GM21515 (cell line): Measurements from ENCODE around the gene HECW1.
"Not testable (repeated sequence)": the region's sequence is repeated elsewhere in the genome, so short reads cannot be mapped to it uniquely, and the experiment has no call there.

Source experiments
- ATAC-seq: cut with Tn5 transposase; IDR thresholded peaks from one replicate; pipeline ENCODE4 v1.9.1; 2021; ENCODE audit not compliant: unreplicated experiment

The HECW1 gene

DNA sequence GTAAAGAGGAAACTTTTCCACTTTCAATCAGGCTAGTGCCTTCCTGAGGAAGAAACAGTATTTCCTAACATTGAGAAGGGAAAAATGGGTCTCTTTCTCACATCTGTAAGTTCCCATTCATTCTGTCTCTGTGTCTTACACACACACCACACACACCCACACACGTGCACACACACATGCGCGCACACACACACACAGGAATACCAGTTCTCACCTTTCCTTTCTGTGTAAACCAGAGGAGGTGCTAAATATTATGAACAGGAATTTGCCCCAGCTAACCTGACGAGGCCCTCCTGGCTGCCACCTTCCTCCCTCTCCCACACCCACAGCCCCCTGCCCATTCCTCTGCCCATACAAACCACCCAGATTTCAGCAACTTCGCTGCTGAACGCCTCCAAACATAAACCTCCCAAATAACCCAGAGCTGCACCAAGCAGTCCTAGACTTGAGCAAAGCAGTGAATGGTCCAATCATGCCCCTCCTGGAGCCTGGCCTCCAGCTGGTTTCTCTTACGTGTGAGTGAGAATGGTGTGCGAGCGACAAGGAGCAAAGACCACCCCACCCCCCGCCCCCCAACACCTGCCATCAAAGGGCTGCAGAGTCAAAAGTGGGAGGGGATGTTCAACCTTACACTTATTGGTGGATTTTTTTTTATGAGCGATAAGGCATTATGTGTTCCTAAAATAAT is 190.5 kb downstream of the HECW1 start:
- ATAC-seq = no peak

- no peak for ATAC-seq
Observed at GRCh38 chr7:43303740-43304241, 191.3 kb downstream of the HECW1 start.

DNA sequence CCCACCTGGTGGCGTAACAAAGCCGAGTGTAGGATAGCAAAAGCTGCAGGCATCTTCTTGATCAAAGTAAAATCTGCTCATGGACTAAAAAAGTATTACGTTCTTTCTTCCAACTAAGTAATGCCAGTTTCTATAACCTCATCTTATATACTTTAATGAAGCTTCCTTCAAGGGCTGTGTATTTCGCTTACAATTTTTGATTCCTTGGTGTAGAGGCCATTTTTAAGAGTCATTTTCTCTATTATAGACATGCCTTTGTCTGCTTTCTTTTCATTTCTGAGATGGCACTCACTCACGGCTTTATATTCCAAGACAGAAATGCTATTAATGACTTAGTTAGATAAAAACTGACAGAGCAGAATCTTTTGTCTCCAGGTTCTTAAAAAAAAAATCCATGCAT is 194.0 kb downstream of the HECW1 start:
- ATAC-seq = no peak

- no peak for ATAC-seq
Observed at GRCh38 chr7:43307522-43307921, 195.1 kb downstream of the HECW1 start.

DNA sequence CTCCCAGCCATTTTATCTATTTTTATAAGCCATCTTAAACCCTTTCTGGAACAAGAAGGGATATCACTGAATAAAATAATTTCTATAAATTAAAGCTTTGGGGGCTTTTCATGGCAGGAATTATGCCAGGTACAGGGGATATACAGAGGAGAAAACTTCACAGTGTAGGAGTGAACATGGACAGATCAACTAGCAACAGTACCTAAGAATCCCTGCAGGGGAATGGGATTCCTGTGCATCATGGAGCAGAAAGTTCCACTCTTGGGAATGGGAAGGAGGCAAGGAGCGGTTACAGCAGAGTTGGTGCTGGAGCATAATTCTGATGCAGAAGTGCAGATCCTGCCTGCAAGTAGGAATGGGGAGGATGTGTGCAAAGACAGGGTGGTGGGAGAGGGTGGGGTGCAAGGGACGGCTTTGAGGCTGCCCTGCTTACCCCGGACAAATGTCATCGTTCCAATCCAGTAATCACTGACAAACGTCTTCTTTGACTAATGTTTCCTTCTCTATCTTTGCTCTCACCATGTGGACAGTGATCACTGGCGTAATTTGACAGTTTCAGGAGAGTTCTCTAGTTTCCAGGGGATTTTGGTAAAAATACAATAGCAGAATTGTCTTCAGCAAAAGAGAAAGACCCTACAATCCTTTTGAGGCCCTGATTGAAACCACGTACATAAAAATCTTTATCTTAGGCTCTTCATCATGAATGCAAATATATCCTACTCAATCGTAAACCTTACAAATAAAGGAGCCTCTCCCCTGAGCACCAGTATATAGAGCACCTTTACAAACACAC is 196.7 kb downstream of the HECW1 start:
- no peak for ATAC-seq

GRCh38 chr7:43309706-43310022 is 197.2 kb downstream of the HECW1 start:
- ATAC-seq = no peak

DNA sequence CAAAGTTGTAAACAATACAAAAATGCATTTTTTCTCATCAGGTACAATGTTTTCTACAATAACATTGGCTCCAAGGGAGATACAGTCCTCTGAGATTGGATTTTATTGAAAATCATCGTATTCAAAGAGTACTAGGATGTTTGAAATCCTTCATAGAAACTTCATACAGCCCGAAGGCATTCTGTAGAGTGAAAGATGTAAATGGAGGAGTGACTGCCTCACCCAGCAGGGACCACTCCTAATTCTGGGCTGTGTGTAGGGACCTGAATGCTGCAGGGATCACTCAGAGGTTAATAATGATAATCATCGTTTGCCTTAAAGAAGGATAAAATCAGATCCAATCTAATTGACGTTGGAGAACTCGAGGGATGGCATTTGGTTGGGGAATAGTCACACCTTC is 198.6 kb downstream of the HECW1 start:
- no peak for ATAC-seq

DNA sequence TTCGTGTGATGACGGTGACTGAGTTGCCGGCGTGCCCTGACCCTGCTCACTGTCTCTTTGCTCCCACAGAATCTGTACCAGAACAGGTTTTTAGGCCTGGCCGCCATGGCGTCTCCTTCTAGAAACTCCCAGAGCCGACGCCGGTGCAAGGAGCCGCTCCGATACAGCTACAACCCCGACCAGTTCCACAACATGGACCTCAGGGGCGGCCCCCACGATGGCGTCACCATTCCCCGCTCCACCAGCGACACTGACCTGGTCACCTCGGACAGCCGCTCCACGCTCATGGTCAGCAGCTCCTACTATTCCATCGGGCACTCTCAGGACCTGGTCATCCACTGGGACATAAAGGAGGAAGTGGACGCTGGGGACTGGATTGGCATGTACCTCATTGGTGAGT is 199.2 kb downstream of the HECW1 start:
- ATAC-seq = no peak

- ATAC-seq = no peak
Observed at GRCh38 chr7:43313628-43314378, 201.4 kb downstream of the HECW1 start.

DNA sequence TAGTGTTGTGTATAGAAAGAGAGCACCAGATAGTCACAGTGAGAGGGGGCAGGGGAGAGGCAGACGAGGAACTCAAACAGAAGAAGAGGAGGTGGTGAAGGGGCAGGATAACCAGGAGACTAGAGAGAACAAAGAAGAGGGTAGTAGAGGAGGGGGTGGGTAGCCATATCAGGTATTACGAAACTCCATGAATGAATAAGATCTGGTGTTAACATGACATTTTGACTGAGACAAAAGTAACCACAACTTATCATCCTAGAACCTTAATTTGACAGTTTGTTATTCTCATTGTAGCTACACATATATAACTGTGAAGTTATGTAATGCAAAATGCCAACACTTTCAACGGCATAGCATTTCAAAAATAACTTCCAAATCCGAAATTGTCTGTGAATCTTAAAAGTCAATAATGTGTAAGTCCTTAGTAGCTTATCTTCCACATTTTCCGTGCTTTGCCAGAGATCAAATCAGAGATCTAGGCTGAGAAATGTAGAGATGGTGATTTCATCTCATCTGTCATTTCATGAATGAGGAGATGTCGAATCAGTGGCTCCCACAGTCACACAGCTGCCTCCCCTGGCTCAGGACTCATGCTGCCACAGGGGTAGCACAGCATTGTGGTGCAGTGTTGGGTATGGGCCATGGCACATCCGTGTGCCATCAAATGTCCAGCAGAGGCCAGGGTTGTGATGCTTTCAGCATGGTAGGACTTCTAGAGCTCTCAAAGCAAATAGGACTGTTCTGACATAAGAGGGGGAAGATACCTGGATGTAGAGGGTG is 202.1 kb downstream of the HECW1 start:
- no peak for ATAC-seq

- no peak for ATAC-seq
Observed at GRCh38 chr7:43317075-43317474, 204.6 kb downstream of the HECW1 start.

DNA sequence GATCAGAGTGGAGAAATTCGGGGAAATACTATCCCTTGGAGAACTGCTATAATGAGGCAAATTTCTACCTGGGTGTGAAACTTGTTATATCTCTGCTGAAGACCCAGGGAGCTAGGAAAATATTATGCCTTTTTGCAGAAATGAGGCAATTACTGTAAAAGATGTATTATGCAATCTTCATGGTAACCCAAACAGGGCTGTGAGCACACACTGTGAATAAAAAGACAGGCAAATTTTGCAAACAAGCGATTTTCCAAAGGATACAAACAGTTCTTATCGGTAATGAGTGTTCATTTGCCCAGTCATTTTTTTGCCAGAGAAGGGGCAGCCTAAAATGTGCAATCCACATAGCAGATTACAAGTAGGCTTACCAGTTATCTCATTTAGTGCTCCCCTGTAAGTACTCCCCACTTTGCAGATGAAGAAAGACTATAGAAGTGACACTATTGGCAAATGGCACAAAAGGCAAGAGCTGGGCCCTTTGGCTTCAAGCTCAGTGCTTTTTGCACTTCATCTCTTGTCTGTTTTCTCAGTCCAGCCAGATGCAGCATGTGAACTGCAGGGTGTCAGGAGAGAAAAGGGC is 205.8 kb downstream of the HECW1 start:
- ATAC-seq = no peak

- ATAC-seq = no peak
Observed at GRCh38 chr7:43325595-43325994, 213.1 kb downstream of the HECW1 start.

DNA sequence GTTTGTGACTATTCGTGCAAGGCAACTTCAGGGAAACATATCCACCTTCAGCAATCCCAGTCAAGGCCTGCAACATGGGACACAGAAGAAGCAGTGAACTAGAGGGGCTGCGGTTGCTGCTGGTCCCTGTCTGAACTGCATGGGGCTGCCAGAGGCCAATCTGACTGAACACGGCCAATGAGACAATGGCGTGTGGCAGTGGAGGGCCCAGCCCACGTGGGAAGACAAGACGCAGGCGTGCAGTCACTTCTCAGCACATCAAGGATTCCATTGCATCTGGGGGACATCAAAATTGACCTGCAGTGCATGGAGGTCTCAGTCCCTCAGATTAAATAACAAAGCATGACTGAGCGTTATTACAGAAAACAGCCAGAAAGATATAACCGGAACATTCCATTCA is 215.9 kb downstream of the HECW1 start:
- ATAC-seq = no peak

DNA sequence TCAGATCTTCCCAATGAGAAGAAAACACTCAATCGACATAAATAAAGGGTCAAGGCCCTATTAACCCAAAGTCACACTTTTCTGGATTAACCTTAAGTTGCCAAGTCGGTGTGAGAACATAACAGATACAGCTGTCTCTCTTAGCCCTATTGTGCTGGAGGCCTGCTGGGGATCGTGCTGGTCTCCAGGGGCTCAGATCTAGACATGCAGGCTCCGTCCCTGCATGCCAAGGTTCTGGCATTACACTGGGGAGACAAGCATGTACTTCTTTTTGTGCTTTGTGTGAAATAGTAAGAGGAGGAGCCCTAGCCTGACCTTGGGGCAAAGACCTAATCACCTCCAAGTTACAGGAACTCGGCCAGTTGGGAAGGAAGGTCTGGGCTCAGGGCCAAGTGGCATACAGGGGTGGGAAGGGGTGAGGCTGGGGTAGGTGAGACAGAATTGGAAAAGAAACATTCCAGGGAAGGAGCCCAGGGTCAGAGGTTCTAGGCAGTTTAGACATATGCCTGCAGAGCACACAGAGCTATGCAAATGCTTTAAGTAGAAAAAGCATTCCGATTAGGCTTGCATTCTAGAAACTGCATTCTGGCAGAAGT is 216.4 kb downstream of the HECW1 start:
- no peak for ATAC-seq

DNA sequence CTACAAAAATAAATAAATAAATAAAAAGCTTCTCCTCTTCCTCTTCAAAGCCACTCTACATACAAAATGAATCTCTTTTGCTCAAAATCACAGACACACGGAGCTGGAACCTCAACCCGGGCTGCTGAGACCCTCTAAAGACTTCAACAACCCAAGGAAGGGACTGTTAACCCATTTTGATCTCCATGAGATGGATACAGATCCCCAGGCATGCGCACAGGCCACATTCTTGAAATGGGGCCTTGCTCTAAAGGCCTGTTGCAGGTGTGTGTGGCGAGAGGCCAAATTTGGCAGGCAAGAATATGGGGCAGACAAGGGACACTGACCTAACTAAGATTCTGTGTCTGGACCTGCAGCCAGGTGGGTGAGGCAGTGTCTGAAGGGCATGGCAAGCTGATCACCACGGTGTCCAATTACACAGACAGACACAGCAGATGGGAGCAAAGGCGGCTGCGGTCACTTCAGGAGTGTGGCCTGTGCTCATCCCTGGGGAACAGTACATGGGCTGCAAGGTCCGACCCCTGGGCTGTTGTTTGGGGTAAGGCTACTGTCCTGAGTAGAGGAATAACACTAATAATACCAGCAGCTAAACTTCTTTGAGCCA is 219.8 kb downstream of the HECW1 start:
- ATAC-seq = no peak

GRCh38 chr7:43337191-43337590 is 224.7 kb downstream of the HECW1 start:
- ATAC-seq = no peak

DNA sequence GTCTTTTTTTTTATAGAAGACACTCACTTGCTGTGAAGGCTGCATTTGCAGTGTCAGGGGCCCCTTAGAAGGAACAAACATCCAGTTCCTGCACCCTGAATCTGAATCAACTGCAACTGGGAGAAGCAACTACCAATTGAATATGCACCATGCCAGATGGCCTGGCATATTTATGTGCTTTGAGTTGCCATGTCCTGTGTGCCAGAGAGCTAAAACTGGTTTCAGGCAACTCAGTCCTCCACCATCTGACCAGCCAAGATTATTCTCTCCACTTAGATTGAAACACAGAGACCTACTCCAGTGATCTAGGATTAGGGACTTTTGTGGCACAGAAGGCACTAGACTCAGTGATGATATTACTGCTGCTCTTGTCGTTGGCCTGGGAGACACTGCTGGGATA is 225.4 kb downstream of the HECW1 start:
- ATAC-seq = no peak

DNA sequence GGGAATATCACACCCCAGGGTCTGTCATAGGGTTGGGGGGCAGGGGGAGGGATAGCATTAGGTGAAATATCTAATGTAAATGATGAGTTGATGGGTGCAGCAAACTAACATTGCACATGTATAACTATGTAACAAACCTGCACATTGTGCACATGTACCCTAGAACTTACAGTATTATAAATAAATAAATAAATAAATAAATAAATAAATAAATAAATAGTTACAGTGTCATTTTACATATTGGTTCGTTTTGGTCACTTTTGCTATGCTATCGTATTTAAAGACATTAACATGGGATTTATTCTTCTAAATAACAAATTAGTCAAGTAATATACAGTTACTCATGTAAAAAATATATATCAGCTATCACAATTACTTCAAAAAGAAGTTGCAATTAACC is 228.7 kb downstream of the HECW1 start:
- ATAC-seq = no peak

GRCh38 chr7:43343417-43343816 is 231.0 kb downstream of the HECW1 start:
- not testable (repeated sequence) for ATAC-seq
